Activated CD4-positive, alpha-beta T cell treated with anti-CD3 and anti-CD28 coated beads for 36 hours (primary cell): Measurements from ENCODE around the gene SKIC8. TPM values are rescaled to one million over a fixed set of nuclear protein-coding genes. Genes with fewer than 3 reads are reported as not detected.
"Not testable (repeated sequence)": the region's sequence is repeated elsewhere in the genome, so short reads cannot be mapped to it uniquely, and the experiment has no call there.

ENCODE experiments used
- ATAC-seq: fragments of 200-7000 bp; cut with Tn5 transposase; one replicate; pipeline ENCODE4 v1.10.0; 2021; ENCODE audit warnings: mild to moderate bottlenecking, moderate library complexity
- CTCF ChIA-PET: fragments of 350-600 bp; sonication (Branson Sonifier 250); formaldehyde crosslinking; loops from one replicate; lab custom pipeline; 2021; ENCODE audit warnings: antibody characterized with exemption; lab: Charles Lee
- POLR2A ChIA-PET: fragments of 350-600 bp; sonication (Branson Sonifier 250); formaldehyde crosslinking; loops from one replicate; lab custom pipeline; 2021; ENCODE audit warnings: antibody characterized with exemption, inconsistent platforms; lab: Charles Lee
- DNase-seq: peaks from one replicate; pipeline ENCODE4 v3.0.0-alpha.2; 2020
- H3K27ac Mint-ChIP-seq: one replicate; pipeline ENCODE4 v1.8.0; 2021; ENCODE audit warnings: mixed read lengths
- H3K27me3 Mint-ChIP-seq: one replicate; pipeline ENCODE4 v1.8.0; 2021; ENCODE audit warnings: mixed read lengths
- H3K36me3 Mint-ChIP-seq: one replicate; pipeline ENCODE4 v1.8.0; 2021; ENCODE audit warnings: low read depth, mixed read lengths
- H3K4me1 Mint-ChIP-seq: one replicate; pipeline ENCODE4 v1.8.0; 2021; ENCODE audit warnings: mixed read lengths
- H3K4me3 Mint-ChIP-seq: one replicate; pipeline ENCODE4 v1.8.0; 2021; ENCODE audit warnings: mild to moderate bottlenecking, moderate library complexity, mixed read lengths
- H3K9me3 Mint-ChIP-seq: one replicate; pipeline ENCODE4 v1.8.0; 2021; ENCODE audit warnings: low read depth, mixed read lengths
- intact Hi-C, 2 experiments: fragments of 100-400 bp; cut with DNase I in 1 of 2; cut with micrococcal nuclease in 1 of 2; formaldehyde crosslinking; loops; one replicate each; pipeline versions ENCODE4 v1.14.2 to v1.15.1; 2022 to 2024; cut with DNase I, micrococcal nuclease
- total RNA-seq, 2 experiments: library from RNA; stranded (reverse); gene quantifications; one replicate each; pipeline ENCODE4 v1.2.3, GENCODE V29; 2021

SKIC8 gene
- total RNA-seq, 2 experiments from 2014 or later, result 39.2 to 52.6 TPM

GRCh38 chr15:78255421-78256043 is 43.9 kb downstream of the SKIC8 start:
- H3K27me3 Mint-ChIP-seq, result no peaks in the 10 kb centered on the region
- CTCF ChIA-PET, result interaction anchor here (0.6 to 1.3 kb wide), 3 partner anchors 13 to 142 kb away, joined by 3 to 5 read pairs (median 4); no protein-coding TSS in a partner anchor
- DNase-seq, result no peak
- intact Hi-C loops, result no loop called here
- ATAC-seq, result no peak
- POLR2A ChIA-PET, result no interaction called here
- H3K27ac Mint-ChIP-seq, result no peak overlapping the region
- no peaks in the 10 kb centered on the region for H3K9me3 Mint-ChIP-seq
- no peaks in the 10 kb centered on the region for H3K4me1 Mint-ChIP-seq
- H3K36me3 Mint-ChIP-seq, result no peaks in the 10 kb centered on the region
- H3K4me3 Mint-ChIP-seq, result no peak overlapping the region

GRCh38 chr15:78251136-78251535 is 48.3 kb downstream of the SKIC8 start:
- ChIA-PET CTCF (interaction anchor here (1.0 to 1.3 kb wide), 2 partner anchors 56 to 138 kb away, joined by 4 read pairs; no protein-coding TSS in a partner anchor), POLR2A (no interaction called here)
- Mint-ChIP-seq H3K4me1 (no peaks in the 10 kb centered on the region), H3K4me3 (no peak overlapping the region), H3K36me3 (no peaks in the 10 kb centered on the region), H3K9me3 (no peaks in the 10 kb centered on the region), H3K27ac (no peak overlapping the region), H3K27me3 (no peaks in the 10 kb centered on the region)
- no peak for DNase-seq
- intact Hi-C loops, result no loop called here
- no peak for ATAC-seq

GRCh38 chr15:78249131-78249530 is 50.3 kb downstream of the SKIC8 start:
- no peaks in the 10 kb centered on the region for H3K4me1 Mint-ChIP-seq
- no peaks in the 10 kb centered on the region for H3K27me3 Mint-ChIP-seq
- no peaks in the 10 kb centered on the region for H3K36me3 Mint-ChIP-seq
- DNase-seq (no peak), ATAC-seq (no peak)
- no peak overlapping the region for H3K27ac Mint-ChIP-seq
- H3K4me3 Mint-ChIP-seq, result no peak overlapping the region
- H3K9me3 Mint-ChIP-seq, result no peaks in the 10 kb centered on the region
- CTCF ChIA-PET, result no interaction called here
- POLR2A ChIA-PET, result no interaction called here
- intact Hi-C loops, result no loop called here

- POLR2A ChIA-PET, result no interaction called here
- Mint-ChIP-seq H3K4me1 (no peaks in the 10 kb centered on the region), H3K27me3 (no peaks in the 10 kb centered on the region), H3K27ac (no peak overlapping the region), H3K4me3 (no peak overlapping the region), H3K9me3 (no peaks in the 10 kb centered on the region), H3K36me3 (no peaks in the 10 kb centered on the region)
- intact Hi-C loops, result no loop called here
- ATAC-seq (no peak), DNase-seq (no peak)
- CTCF ChIA-PET, result interaction anchor here (0.6 kb wide), 1 partner anchor 1154 kb away, joined by 3 read pairs; no protein-coding TSS in a partner anchor
These were observed 51.5 kb downstream of the SKIC8 start for GRCh38 chr15:78247911-78248310.

GRCh38 chr15:78245976-78246620 is 53.3 kb downstream of the SKIC8 start:
- H3K27ac Mint-ChIP-seq, POLR2A ChIA-PET, H3K4me3 Mint-ChIP-seq, H3K36me3 Mint-ChIP-seq, intact Hi-C loops, H3K4me1 Mint-ChIP-seq, DNase-seq, ATAC-seq, H3K27me3 Mint-ChIP-seq, H3K9me3 Mint-ChIP-seq: not testable (repeated sequence)
- CTCF ChIA-PET, result interaction anchor here (0.6 to 1.6 kb wide), 3 partner anchors 51 to 287 kb away, joined by 3 to 5 read pairs (median 4); no protein-coding TSS in a partner anchor

- POLR2A ChIA-PET, H3K4me3 Mint-ChIP-seq, DNase-seq, H3K36me3 Mint-ChIP-seq, ATAC-seq, intact Hi-C loops, H3K4me1 Mint-ChIP-seq, H3K27ac Mint-ChIP-seq, H3K27me3 Mint-ChIP-seq, H3K9me3 Mint-ChIP-seq: not testable (repeated sequence)
- CTCF ChIA-PET, result interaction anchor here (1.2 to 1.6 kb wide), 2 partner anchors 50 to 287 kb away, joined by 4 to 5 read pairs; no protein-coding TSS in a partner anchor
These were observed 54.0 kb downstream of the SKIC8 start for GRCh38 chr15:78245392-78245791.

- Mint-ChIP-seq H3K27me3 (no peaks in the 10 kb centered on the region), H3K27ac (no peak overlapping the region), H3K36me3 (no peaks in the 10 kb centered on the region), H3K9me3 (no peaks in the 10 kb centered on the region), H3K4me1 (no peaks in the 10 kb centered on the region), H3K4me3 (no peak overlapping the region)
- ATAC-seq (no peak), DNase-seq (no peak)
- intact Hi-C loops, result loop anchor here in 1 of 2 experiments (5.0 kb wide), 1 partner anchor 118 kb away; no protein-coding TSS in a partner anchor
- CTCF ChIA-PET, result interaction anchor here (0.7 to 1.6 kb wide), 3 partner anchors 49 to 286 kb away, joined by 3 to 5 read pairs (median 4); no protein-coding TSS in a partner anchor
- POLR2A ChIA-PET, result no interaction called here
These were observed 54.5 kb downstream of the SKIC8 start for GRCh38 chr15:78244893-78245292.

- H3K9me3 Mint-ChIP-seq, result no peaks in the 10 kb centered on the region
- no peak for DNase-seq
- no peaks in the 10 kb centered on the region for H3K36me3 Mint-ChIP-seq
- CTCF ChIA-PET, result interaction anchor here (0.5 to 1.6 kb wide), 3 partner anchors 202 to 285 kb away, joined by 3 to 5 read pairs (median 4); no protein-coding TSS in a partner anchor
- H3K27ac Mint-ChIP-seq, result no peak overlapping the region
- H3K4me3 Mint-ChIP-seq, result no peak overlapping the region
- no peaks in the 10 kb centered on the region for H3K4me1 Mint-ChIP-seq
- ATAC-seq, result no peak
- intact Hi-C loops, result loop anchor here in 1 of 2 experiments (5.0 kb wide), 1 partner anchor 117 kb away; no protein-coding TSS in a partner anchor
- POLR2A ChIA-PET, result interaction anchor here (0.6 kb wide), 1 partner anchor 197 kb away, joined by 3 read pairs; no protein-coding TSS in a partner anchor
- H3K27me3 Mint-ChIP-seq, result no peaks in the 10 kb centered on the region
These were observed 55.3 kb downstream of the SKIC8 start for GRCh38 chr15:78244101-78244500.

GRCh38 chr15:78243491-78243941 is 55.9 kb downstream of the SKIC8 start:
- DNase-seq (no peak), ATAC-seq (no peak)
- no peaks in the 10 kb centered on the region for H3K36me3 Mint-ChIP-seq
- ChIA-PET CTCF (no interaction called here), POLR2A (no interaction called here)
- H3K9me3 Mint-ChIP-seq, result no peaks in the 10 kb centered on the region
- H3K27ac Mint-ChIP-seq, result no peak overlapping the region
- intact Hi-C loops, result loop anchor here in 1 of 2 experiments (5.0 kb wide), 1 partner anchor 116 kb away; no protein-coding TSS in a partner anchor
- H3K4me1 Mint-ChIP-seq, result no peaks in the 10 kb centered on the region
- no peak overlapping the region for H3K4me3 Mint-ChIP-seq
- H3K27me3 Mint-ChIP-seq, result no peaks in the 10 kb centered on the region

- intact Hi-C loops, result loop anchor here in 1 of 2 experiments (5.0 kb wide), 1 partner anchor 116 kb away; no protein-coding TSS in a partner anchor
- Mint-ChIP-seq H3K4me1 (no peaks in the 10 kb centered on the region), H3K27ac (no peak overlapping the region), H3K36me3 (no peaks in the 10 kb centered on the region), H3K9me3 (no peaks in the 10 kb centered on the region), H3K4me3 (no peak overlapping the region), H3K27me3 (no peaks in the 10 kb centered on the region)
- no peak for ATAC-seq
- ChIA-PET CTCF (interaction anchor here (0.9 to 5.1 kb wide), 5 partner anchors 13 to 249 kb away, joined by 3 to 123 read pairs (median 16); partner anchors contain the start of gene CIB2), POLR2A (no interaction called here)
- DNase-seq, result no peak
These were observed 56.4 kb downstream of the SKIC8 start for GRCh38 chr15:78243058-78243457.

GRCh38 chr15:78242128-78242527 is 57.3 kb downstream of the SKIC8 start:
- Mint-ChIP-seq H3K4me3 (no peak overlapping the region), H3K27ac (no peak overlapping the region), H3K36me3 (no peaks in the 10 kb centered on the region), H3K27me3 (no peaks in the 10 kb centered on the region), H3K9me3 (no peaks in the 10 kb centered on the region), H3K4me1 (no peaks in the 10 kb centered on the region)
- ATAC-seq, result no peak
- intact Hi-C loops, result loop anchor here in 1 of 2 experiments (5.0 kb wide), 1 partner anchor 115 kb away; no protein-coding TSS in a partner anchor
- CTCF ChIA-PET, result interaction anchor here (0.6 to 5.1 kb wide), 11 partner anchors 14 to 448 kb away, joined by 3 to 123 read pairs (median 4); partner anchors contain the start of gene CIB2
- peak; percentile 62 for DNase-seq
- POLR2A ChIA-PET, result interaction anchor here (0.9 kb wide), 1 partner anchor 16 kb away, joined by 5 read pairs; no protein-coding TSS in a partner anchor
